ENCODE results near the gene GMPPA.

- TF ChIP-seq CTCF (conservative IDR thresholded peaks at IDR 0.05 in 1 of 2, IDR thresholded peaks at IDR 0.05 in 1 of 2; ENCODE audit: low read depth in 1 of 2, low read length in 2 of 2) (no peak), EZH2 (IDR thresholded peaks at IDR 0.05; ENCODE audit: low read length, missing control alignments) (no peak)
These were observed 2.4 kb upstream of the GMPPA start for GRCh38 chr2:219496247-219496824.

Data from fibroblast of lung (primary cell).